ENCODE measurements around the gene CACNB3.
"Not testable (repeated sequence)": the region's sequence is repeated elsewhere in the genome, so short reads cannot be mapped to it uniquely, and the experiment has no call there.

CACNB3 gene

GRCh38 chr12:48873534-48873933 lies 55.2 kb downstream of the CACNB3 start:
- DNase-seq; in situ Hi-C loops (cut with MboI; ENCODE audit: low pct_unique_long_range_greater_than_20kb, low sequenced_read_pairs): not testable (repeated sequence)

- DNase-seq, result no peak
- in situ Hi-C loops (cut with MboI; ENCODE audit: low pct_unique_long_range_greater_than_20kb, low sequenced_read_pairs), result no loop called here
Observed at GRCh38 chr12:48875944-48876515, 57.7 kb downstream of the CACNB3 start.
